Amygdala (tissue), 56 donors: ENCODE measurements around the gene SERPIND1.
"Not testable (repeated sequence)": the region's sequence is repeated elsewhere in the genome, so short reads cannot be mapped to it uniquely, and the experiment has no call there.

Experiments used
- DNase-seq, 56 donors: peaks; one replicate each; lab custom pipeline; 2025; lab: John Stamatoyannopoulos, UW

Gene SERPIND1

DNA sequence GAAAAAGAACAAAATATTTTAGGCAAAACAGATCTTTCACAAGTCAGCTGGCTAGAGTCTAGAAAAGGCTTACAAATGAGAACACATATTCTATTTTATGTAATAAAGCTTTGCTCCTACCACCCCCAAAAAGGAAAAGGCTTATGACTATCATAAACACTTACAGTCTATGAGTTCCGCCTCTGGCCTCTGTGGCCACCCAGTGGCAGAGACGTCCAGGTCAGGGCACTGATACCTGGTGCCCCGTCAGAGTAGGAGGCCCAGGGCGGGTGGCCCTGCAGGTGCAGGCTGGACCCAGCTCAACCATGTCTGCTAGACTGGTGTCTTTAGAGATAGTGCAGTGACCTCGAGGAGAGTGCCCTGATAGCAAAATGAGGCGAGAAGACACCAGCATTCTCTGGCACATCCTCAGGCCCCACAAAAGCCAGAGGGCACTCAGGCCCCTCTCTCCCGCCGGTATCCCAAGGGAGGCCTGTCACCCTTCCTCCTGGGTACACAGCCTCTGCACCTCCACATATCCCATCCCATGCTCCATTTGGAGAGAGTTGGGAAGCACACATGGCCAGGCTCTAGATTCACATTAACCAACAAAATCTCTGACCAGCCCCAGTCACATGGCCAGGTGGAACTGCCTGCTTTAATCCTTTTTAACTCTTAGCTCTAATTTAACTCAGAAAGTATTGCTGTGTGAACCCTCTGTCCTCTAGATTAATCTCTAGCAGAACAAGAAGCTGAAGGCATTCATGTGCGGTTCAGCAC, 27.3 kb upstream of the SERPIND1 start:
- DNase-seq = no peak

DNA sequence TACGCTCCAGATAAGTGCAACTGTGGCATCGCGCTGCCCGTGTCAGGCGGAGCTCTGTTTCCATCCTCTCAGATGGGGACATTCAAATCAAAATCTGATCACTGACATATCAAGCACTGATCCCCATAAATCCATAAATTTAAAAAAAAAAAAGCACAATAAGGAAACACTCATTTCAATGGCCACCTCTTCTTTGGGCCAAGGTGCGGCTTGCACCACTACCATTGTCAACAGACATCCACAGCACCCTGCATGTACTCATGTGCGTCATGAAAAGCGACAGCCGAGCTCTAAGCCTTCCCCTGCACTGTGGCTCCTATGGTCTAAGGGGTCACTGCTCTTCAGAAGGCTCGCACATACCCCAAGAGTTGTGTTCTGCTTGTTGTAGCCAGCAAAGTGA, 26.7 kb upstream of the SERPIND1 start:
- DNase-seq = no peak

DNA sequence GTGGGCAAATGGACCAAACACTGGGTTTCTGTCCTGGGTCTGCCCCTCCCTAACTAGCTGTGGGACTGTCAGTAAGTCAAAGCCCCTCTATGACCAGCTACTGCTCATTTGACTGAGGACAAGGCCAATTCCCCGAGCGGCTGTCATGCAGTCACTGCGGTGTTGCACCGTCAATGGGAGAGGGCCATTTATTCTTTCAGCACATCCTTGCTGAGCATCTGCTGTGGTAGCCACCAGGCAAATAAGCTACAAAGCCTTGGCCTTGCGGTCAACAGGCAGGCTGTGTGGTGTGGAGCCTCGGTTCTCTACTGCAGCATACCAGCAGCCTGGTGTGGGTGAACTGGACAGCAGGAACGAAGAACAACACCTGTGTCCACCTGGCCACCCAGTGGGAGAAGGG, 25.8 kb upstream of the SERPIND1 start:
- no peak for DNase-seq

DNA sequence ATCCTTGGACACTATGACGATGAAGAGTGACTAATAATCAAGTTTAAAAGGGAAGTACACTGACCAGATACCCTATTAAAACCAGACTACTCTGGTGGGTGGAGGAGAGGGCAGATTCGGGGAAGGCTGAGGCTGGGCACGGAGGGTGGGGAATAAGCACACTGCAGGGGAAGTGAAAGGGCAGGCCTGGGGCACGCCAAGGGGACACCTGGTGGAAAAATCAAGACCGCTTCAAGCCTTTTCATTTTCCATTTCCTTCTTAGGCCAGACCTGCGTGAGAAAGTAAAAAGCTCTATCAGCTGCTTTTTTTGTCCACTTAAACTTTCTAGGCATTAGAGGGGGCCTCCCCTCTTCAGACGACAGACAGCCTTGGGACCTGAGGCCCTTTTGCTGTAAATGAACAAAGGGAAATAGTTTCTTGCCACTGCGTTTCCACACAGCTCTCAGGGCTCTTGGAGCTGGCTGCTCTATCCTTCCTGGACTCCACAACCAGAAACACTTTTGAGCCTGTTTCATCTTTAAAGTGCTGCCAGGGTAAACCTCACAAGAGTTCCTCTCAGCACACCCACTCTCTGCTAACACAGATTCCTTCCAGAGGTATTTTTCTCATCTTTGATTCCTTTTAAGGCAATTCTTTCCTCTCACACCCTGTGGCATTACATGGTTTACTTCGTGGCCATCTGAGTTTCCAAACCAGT, 25.0 kb upstream of the SERPIND1 start:
- peak in 2 of 56 donors; percentile 13 to 43 for DNase-seq

DNA sequence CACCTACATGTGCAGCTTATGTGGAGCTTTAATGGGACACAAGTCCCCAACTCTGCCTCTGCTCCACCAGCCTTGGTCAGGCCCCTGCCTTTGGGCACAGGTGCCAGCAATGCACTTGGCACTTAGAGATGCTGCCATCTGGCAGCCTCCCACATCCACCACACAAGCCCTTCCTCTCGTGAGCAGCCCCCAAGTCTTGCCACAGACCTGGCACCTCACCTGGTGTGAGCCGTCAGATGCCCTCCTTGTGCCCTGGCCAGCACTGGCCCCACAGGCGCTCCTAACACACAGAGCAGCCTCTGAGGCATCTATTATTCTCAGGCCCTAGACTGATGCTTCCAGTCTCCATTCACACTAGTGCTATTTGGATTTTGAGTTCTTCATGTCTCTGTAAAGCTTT, 24.5 kb upstream of the SERPIND1 start:
- DNase-seq = no peak

DNA sequence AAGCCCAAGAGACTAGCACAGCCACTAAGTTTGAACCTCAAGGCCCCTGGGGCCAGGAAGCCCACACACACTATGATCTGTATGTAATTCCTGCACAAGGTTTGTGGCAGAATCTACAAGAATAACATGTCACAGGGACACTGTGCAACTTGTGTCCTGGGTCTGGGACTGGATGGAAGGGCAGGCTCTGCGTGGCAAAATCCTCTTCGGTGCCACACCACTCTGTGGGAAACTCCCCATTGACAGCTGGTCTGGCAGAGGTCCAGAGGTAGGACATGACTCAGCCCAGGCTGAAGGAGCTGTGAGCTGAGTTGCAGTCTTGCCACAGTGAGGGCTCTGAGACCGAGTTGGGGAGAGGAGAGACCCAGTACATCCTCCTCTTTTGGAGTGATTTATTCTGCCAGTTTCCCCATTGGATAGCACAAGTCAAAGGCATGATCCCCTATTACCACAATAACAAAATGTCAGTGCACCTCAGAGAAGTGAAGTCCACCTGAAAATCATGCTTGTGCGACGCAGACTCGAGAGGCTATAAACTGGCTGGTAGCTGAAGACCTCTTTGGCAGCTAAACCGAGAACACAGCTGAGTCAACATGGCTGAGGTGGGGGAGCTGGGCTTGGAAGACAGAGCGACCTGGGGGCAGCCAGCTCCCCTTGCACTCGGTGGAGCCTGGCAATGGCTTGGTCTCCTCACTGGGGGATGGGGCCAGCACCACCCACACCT, 23.3 kb upstream of the SERPIND1 start:
- peak in 25 of 56 donors; percentile 8 to 66 (median 34) for DNase-seq

GRCh38 chr22:20751185-20751851, 22.6 kb upstream of the SERPIND1 start:
- DNase-seq = no peak

DNA sequence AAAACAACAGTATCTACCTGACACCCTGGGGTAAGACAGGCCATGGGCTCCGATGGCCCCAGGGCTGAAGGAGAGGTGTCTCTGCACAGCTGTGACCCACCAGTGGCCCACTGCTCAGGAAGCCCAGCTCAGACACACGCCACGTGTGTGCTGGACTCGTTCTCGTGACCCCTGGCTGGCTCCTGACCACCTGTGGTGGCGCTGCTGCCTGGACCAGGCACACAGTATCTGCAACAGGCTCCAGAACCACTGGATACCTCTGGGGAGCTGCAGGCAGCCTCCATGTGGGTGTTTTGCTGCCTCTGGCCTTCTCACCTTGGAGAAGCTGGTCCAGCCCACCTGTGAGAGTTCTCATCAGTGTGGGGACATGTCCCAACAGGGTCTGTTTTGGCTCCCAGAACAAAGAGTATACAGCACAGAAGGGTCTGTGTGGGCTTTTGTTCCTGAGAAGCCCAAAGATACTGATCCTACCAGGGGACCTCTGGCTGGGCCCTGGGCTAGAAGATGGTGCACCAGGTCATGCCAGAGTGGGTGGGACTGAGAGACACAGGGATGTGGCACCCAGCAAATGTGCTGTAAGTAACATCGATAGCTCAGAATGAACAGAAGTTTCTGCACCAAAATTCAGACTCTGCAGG, 21.7 kb upstream of the SERPIND1 start:
- DNase-seq = no peak

- DNase-seq = no peak
Observed at GRCh38 chr22:20752873-20753272, 21.0 kb upstream of the SERPIND1 start.

DNA sequence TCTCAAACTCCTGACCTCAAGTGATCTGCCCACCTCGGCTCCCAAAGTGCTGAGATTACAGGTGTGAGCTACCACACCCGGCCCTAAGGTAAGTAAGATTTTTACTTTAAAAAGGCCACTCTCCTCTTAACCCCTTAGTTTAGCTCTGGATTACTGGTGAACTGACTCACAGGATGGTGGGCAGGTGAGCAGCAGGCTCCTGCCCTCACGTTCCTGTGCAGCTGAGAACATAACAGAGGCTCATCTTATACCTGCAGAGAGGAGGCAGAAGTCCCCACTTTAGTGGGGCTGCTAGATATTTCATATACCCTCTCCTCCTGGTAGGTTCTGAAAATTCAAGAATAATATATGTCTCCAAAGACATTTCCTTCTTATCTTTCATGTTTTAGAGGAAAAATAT, 17.1 kb upstream of the SERPIND1 start:
- DNase-seq = no peak

DNA sequence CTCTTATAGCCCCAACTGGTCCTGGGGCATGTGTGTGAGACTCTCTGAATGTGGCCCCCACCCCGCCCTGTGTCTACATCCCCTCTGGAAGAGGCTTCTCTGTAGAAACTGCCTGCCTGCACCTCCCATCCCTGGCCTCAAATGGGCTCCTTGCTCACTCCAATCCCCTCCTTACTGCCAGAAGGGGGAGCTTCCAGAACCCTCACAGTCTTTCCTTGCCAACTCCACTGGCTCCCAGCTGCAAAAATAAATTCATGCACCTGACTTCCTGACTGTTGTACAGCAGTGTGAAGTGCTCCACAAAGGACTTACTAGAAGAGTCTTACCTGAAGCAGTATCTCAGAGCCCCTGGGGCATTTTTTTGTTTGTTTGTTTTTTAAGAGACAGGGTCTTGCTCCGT, 15.2 kb upstream of the SERPIND1 start:
- no peak for DNase-seq

DNA sequence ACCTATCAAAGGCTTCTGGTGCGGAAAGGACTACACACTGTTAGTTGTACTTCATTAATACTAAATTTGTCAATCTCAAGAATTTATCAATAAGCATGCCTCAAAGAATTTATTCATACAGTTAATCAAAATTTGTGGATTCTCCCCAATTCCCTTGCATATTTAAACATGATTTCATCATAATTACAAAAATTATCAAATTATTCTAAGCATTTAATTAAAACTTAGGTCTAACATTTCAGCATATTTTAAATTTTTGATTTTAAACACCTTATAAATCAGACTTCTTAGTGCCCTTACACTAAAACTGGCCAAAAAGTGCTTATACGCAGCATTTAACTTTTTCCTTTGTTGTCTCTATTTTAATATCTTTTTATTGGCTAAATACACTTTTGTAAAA, 13.8 kb upstream of the SERPIND1 start:
- DNase-seq = no peak

DNA sequence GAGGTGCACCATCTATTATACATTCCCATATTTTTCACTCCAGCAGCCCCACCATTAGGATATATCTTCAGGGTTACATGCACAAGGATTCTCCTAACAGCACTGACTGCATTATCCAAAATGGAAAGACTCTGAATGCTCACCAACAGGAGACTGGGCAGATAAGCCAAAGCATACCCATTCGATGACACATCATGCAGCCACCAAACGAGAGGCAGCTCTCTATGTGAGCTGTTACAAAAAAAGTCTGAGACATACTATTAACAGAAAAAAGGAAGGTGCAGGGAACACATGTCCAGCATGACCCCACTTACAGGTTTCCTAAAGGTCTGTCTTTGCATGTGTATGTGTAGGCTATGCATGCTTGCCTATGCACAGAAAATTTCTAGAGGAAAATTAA, 12.4 kb upstream of the SERPIND1 start:
- DNase-seq = no peak

DNA sequence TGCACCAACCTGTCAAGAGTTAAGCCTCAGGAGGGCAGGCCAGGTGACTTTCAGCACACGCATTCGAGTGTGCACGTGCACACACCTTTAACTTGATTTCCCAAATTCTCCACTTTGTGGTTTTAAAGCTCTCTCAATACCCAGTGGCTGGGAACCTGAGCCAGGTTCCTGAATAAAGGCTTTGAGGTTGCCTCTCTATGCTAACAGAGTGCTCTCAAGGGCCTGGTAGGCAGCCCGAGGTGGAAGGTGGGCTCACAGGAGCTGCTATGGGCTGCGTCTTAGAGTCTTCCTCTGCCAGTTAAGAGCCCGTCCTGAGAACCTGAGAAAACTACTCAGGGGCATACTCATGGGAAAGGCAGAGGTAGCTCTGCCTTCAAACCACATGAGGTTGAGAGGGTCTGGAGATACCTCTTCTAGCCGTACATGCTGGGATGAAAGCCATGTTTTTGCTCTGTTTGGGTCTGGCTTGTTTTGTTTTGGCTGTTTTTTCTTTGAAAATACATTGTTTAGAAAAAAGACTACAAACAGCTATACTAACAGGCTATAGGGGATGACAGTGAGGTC, 11.6 kb upstream of the SERPIND1 start:
- DNase-seq = no peak

DNA sequence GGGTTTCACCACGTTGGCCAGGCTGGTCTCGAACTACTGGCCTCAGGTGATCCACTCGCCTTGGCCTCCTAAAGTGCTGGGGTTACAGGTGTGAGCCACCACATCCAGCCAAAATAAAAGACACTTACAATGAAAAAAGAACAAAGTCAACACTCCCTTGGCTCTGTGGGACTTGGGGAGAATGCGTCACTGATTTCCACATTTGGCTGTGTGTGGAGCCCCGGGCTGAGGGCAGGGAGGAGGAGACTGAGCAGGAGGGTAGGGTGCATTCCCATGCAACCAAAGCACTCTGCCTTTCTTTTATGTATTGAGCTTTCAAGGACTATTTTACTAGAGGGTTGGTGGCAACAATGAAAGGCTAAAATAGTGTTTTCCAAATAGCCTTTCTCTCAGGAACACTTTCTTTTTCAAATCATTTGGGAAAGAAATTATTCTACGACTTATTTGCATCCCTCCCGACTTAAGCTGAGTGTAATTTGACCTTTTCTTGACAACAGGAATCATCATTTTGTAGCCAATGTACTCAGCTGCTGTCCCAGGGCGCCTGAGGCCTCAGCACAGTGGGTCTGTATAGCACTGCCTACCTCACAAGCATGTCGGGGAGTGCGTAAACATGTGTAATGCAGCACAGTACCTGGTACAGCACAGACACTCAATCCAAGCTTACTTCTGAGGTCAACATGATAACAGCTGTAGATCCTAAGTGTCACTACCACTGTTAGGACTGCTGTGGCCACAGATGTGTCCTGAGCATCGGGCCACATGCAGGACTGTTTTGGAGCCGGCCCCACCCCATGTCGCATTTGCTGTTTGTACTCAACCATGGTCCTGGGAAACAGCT, 10.1 kb upstream of the SERPIND1 start:
- no peak for DNase-seq

GRCh38 chr22:20764471-20764720, 9.5 kb upstream of the SERPIND1 start:
- no peak for DNase-seq

DNA sequence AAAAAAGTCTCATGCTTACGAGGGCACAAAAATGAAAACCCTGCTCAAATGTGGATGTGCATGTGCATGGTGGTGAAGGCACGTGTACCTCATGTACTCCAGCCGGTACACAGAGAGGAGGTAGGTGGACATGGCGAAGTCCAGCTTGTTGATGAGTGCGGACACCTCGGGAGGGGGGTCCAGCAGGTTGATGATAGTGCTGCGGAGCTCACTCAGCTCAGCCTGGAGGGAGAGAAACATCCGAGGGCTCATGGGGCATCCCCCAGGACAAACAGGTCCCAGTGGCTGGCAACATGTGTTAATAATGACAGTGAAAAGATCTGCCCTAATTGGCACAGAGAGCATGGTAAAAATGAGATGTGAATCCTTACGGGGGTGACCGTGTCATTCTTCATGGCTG, 9.2 kb upstream of the SERPIND1 start:
- no peak for DNase-seq

DNA sequence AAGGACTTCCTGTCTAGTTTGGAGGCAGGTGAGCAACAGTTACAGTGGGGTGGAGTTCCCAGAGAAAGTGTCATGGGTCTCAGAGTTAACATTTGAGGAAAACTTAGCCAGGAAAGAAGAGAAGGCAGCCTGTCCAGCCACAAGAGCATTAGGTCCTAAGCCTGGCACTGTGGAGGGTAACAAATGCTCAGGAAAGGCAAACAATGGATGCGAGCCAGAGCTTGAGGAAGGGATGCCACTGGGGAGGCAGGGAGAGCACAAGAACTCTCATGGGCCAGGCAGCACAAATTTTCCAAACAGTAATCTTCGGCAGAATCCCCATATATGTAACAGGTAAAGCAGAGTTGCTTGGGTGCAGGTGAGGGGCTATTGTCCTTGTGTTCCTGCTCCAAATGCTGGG, 8.0 kb upstream of the SERPIND1 start:
- no peak for DNase-seq

DNA sequence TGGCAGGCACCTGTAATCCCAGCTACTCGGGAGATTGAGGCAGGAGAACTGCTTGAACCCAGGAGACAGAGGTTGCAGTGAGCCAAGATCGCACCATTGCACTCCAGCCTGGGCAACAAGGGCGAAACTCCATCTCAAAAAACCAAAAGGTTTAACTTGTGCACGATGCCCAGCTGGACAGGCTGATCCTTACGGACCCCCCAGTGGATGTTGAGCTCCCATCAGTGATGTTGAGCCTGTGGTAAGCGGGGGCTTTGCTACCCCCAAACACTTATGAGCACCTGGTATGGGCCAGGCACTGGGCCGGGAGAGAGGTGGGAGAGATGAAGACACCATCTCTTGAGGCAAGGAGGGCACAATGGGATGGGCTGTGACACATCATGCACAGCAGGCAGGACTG, 7.4 kb upstream of the SERPIND1 start:
- no peak for DNase-seq

- DNase-seq = not testable (repeated sequence)
Observed at GRCh38 chr22:20769496-20769826, 4.5 kb upstream of the SERPIND1 start.
